ENCODE data around the gene PPIA.
"Not testable (repeated sequence)": the region's sequence is repeated elsewhere in the genome, so short reads cannot be mapped to it uniquely, and the experiment has no call there.

PPIA gene

GRCh38 chr7:44764081-44764480 lies 32.4 kb upstream of the PPIA start:
- no peak for DNase-seq (ENCODE audit: low read depth)

- no peak for DNase-seq (ENCODE audit: low read depth)
These were observed 31.6 kb upstream of the PPIA start for GRCh38 chr7:44764665-44765578.

GRCh38 chr7:44765579-44766415 lies 30.7 kb upstream of the PPIA start:
- DNase-seq (ENCODE audit: low read depth), result no peak

GRCh38 chr7:44766416-44766801 lies 30.1 kb upstream of the PPIA start:
- DNase-seq (ENCODE audit: low read depth), result no peak

GRCh38 chr7:44767134-44767911 lies 29.2 kb upstream of the PPIA start:
- no peak for DNase-seq (ENCODE audit: low read depth)

- DNase-seq (ENCODE audit: low read depth), result no peak
These were observed 28.4 kb upstream of the PPIA start for GRCh38 chr7:44767912-44768627.

- no peak for DNase-seq (ENCODE audit: low read depth)
These were observed 27.7 kb upstream of the PPIA start for GRCh38 chr7:44768628-44769371.

- DNase-seq (ENCODE audit: low read depth), result no peak
These were observed 27.1 kb upstream of the PPIA start for GRCh38 chr7:44769376-44769775.

GRCh38 chr7:44769776-44770294 lies 26.6 kb upstream of the PPIA start:
- DNase-seq (ENCODE audit: low read depth), result peak; percentile 54

- DNase-seq (ENCODE audit: low read depth), result no peak
These were observed 25.1 kb upstream of the PPIA start for GRCh38 chr7:44771358-44771757.

GRCh38 chr7:44772440-44772839 lies 24.0 kb upstream of the PPIA start:
- no peak for DNase-seq (ENCODE audit: low read depth)

GRCh38 chr7:44772867-44773266 lies 23.6 kb upstream of the PPIA start:
- DNase-seq (ENCODE audit: low read depth), result no peak

GRCh38 chr7:44774486-44774885 lies 22.0 kb upstream of the PPIA start:
- not testable (repeated sequence) for DNase-seq (ENCODE audit: low read depth)

GRCh38 chr7:44775383-44776107 lies 20.9 kb upstream of the PPIA start:
- DNase-seq (ENCODE audit: low read depth), result no peak

- no peak for DNase-seq (ENCODE audit: low read depth)
These were observed 20.3 kb upstream of the PPIA start for GRCh38 chr7:44776211-44776610.

GRCh38 chr7:44782460-44782859 lies 14.0 kb upstream of the PPIA start:
- DNase-seq (ENCODE audit: low read depth), result no peak

GRCh38 chr7:44783407-44783806 lies 13.1 kb upstream of the PPIA start:
- DNase-seq (ENCODE audit: low read depth), result no peak

GRCh38 chr7:44784364-44784763 lies 12.1 kb upstream of the PPIA start:
- DNase-seq (ENCODE audit: low read depth), result no peak

GRCh38 chr7:44785218-44785617 lies 11.3 kb upstream of the PPIA start:
- DNase-seq (ENCODE audit: low read depth), result not testable (repeated sequence)

- no peak for DNase-seq (ENCODE audit: low read depth)
These were observed 9.4 kb upstream of the PPIA start for GRCh38 chr7:44787041-44787440.

All from GM04504 (cell line).